Stimulated activated CD8-positive, alpha-beta memory T cell treated with anti-CD3 and anti-CD28 coated beads, Interleukin-15, amount 100 ng/mL, for 4 hours (primary cell): ENCODE data around the gene CCDC178.
"Not testable (repeated sequence)": the region's sequence is repeated elsewhere in the genome, so short reads cannot be mapped to it uniquely, and the experiment has no call there.

ENCODE experiments used
- DNase-seq, 2 donors: peaks; one replicate each; pipeline ENCODE4 v3.0.0-alpha.2; 2020; ENCODE audit warnings: low read depth in 2 of 2

Gene CCDC178

DNA sequence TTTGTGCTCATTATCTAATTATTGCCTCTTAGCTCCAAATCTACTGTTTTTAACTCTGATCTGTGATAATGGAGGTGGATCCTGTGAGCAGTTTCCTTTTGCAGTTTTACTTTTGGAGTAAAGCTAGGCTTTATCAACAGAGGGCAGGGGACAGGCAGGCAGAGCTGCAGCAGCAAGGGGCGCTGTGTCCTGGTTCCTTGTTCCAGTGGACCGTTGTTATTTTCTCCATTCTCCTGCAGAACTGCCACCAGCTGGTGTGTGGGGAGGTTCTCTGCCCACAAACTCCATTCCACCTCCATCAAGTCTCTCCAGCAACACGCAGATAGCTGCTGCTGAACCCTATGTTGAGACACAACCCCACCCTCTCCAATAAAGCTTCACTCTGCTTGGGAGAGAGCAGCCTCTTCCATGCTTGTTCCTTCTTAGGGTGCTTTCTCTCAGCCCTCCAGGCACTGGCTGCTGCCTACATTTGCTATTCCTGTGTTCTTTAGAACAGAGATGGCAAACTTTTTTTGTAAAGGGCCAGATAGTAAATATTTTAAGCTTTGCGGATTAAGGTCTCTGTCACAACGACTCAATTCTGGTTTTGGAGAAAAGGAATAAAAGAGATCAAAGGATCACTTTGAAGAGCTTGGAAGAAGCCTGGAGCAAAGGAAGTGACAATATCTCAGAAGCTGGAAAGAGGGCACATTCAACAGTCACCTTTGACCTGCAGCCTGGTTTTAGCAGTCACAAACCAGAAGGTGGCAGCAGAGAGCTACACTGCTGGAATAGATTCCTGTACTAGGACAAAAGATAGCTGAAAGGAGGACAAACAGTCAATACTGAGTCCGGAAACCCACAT is 208.8 kb downstream of the CCDC178 start:
- DNase-seq = no peak

DNA sequence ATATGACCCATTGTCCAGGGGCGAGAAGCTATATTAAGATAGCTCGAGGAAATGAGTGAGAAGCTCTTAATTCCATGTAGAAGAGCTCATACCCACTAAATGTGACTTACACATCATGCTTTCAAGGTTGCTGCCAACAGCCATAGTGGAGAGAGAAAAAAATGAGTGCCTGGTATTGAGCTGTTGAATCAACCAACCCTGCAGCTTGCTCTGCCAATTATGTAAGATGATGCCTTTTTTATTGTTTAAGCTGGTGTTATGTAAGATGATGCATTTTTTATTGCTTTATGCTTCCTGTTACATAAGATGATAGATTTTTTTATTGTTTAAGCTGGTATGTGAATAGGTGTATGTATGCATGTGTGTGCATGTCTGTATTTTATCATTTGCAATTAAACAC is 228.2 kb downstream of the CCDC178 start:
- DNase-seq = no peak

DNA sequence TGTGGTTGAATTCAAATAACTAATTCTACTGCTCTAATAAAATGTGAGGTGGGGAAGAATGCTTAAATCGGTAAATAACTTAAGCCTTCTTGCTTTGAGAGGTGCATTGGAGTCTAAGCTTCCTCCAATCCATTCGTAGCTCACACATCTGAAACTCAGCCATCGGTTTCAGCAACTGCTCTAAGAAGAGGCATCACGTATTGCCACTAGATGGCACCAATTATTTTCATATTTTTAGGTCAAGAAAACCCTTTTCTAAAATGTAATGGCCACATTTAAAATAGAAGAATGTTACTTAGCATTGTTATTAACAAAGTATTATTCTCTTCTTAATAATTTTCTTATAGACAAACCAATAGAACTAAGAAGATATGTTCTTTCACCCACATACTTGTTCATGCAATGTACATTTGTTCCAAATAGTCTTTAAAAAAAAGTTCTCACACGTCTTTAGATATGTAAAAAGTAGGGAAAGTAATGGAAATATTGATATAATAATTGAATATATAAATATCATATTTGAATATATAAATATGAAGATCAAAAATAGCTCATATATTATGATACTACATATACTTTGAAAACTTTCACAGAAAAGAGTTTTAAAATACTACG is 229.8 kb downstream of the CCDC178 start:
- no peak for DNase-seq

DNA sequence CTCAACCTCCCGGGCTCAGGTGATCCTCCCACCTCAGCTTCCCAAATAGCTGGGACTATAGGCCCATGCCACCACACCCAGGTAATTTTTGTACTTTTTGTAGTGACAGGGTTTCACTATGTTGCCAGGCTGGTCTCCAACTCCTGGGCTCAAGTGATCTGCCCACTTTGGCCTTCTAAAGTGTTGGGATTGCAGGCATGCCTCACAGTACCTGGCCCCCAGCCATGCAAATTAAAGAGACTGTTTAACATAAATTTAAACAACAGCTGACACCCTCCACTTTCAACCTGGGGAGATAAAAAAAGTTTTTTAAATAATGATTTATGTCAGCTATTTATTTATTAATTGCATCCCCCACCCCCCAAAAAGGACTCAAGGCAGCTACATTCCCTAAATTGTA is 234.7 kb downstream of the CCDC178 start:
- DNase-seq = no peak

DNA sequence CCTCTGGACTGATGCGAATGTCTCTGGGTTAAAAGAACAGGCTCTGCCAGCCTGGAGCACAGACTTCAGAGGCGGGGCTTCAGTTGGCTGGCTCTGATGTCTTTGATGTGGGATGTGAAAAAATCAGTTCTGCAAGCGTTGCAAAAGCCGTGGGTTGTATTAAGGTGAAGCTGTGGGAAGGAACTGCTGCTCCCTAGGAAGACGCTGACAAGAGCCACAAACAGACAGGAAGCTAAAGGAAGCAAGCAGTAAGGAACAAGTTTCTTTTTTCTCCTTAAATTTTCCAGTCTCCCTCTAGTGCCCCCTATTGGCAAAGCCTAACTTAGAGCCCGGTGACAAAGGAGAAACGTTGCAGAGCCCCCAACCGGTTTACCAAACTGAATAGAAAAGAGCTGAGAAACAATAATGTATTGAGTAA is 239.0 kb downstream of the CCDC178 start:
- DNase-seq = no peak

DNA sequence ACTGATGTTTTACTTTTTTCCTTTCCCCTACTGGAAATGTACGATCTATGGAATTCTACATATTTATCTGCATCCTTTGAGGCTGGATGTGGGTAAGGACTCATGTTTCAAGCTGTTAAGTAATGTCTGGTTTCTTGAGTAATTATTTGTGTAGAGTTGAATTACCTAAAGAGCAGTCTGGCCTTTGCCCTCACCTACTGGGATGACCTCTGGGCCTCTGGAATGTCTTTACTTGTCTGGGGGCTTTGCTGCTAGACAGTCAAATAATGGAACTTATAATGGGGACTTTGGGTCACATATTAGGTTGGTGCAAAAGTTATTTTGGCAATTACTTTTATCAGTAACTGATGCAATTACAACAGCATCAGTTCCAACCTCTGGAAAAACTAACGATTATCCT is 244.7 kb downstream of the CCDC178 start:
- DNase-seq = no peak

DNA sequence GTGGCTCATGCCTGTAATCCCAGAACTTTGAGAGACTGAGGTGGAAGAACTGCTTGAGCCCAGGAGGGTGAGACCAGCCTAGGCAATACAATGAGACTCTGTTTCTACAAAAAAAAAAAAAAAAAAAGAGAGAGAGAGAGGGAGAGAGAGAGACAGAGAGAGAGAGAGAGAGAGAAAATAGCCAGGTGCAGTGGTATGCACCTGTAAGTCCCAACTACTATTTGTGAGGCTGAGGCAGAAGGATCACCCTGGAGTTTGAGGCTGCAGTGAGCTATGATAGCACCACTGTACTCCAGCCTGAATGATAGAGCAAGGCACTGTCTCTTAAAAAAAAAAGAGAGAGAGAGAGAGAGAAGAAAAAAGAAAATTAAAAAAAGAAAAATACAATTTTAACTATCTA is 245.7 kb downstream of the CCDC178 start:
- DNase-seq = no peak

DNA sequence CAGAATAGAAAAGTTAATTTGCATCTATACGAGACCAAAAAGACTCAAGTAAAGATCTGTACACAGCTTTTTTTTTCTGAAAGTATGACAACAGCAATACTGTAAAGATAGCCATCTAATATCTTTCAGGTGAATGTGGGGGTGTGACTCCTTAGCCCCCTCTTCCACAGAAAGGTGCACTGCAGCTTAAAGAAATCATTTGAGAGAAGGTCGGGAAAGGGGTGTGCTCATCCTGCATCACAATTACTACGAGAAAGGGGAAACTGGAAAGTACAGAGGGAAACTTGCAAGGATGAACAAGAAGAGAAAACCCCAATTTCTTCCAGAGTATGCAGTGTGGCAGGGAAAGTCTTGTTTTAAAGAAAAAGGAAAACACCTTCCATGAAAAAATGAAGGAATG is 255.6 kb downstream of the CCDC178 start:
- no peak for DNase-seq

DNA sequence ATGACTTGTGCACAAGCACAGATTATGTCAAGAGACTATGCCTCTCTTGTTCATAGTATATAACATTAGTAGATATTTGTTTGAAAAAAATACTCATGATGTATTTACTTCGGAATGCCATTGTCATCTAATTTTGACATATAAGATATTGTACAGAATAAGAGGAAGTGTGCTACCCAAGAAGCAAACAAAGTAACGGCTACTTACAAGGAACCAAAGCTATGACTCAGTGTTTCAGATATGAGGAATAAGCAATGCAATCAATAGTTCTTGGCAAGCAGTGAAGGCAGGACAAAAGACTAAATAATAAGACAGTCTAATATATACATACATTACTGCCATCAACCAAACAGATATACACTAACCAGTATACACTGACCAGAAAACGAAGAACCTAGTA is 256.3 kb downstream of the CCDC178 start:
- no peak for DNase-seq

DNA sequence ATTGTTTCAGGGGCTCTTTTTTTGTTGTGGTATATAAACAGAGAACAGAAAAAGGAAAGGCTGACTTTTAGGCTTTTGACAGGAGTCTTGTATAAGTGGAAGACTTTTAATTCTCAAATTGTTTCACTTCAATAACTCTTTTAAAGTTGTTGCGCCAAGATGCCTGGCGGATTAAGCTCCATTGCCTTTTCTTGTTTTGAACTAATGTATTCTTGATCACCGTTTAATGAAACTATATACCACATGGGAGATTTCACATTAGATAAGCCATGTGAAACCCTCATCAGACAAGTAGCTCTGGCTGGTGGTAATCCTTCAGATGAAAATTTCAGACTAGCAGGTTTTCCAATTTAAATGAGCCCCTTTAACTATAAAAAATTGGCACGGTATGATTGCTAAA is 257.4 kb downstream of the CCDC178 start:
- DNase-seq = no peak

DNA sequence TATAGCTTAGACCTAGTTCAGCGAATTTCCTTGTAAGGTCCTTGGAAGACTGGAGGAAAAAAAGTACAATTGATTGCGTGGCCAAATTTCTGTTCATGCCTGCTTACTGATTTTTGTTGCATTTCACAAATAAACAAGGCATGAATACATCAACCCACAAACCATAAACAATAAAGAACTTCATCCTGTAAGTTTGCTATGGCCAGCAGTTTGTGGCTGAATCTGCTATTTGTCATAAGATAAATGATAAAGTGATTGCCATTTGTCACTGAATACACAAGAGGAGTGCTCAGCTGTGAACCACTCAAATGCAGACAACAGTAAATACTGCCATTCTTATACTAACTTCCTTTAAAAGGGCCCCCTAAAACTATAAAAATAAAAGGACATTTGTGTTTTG is 259.5 kb downstream of the CCDC178 start:
- no peak for DNase-seq

DNA sequence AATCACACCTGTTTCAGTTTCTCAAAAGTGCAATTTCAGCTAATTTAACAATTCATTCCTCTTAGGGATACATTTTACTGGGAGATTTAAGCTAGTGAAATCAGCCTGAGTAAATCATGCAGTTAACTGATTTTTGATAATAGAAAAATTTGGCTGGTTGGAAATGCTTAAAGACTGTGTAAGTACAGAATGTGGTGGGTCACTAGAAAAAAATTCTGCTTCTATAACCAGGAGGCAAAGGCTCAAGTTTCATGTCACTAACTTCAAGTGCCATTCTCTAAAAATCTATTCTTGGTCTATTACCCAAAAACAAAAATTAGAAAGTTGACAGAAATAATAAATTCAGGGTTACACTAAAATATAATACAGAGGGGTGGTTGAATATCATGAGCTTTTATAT is 271.3 kb downstream of the CCDC178 start:
- no peak for DNase-seq

DNA sequence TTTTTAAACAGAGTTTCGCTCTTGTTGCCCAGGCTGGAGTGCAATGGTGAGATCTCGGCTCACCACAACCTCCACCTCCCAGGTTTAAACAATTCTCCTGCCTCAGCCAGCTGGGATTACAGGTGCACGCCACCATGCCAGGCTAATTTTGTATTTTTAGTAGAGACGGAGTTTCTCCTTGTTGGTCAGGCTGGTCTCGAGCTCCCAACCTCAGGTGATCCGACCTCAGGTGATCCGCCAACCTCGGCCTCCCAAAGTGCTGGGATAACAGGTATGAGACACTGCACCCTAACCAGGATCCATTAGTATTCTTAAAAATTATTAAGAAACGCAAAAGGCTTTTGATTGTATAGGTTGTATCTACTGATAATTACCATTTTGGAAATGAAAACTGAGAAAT is 276.4 kb downstream of the CCDC178 start:
- DNase-seq = not testable (repeated sequence)

DNA sequence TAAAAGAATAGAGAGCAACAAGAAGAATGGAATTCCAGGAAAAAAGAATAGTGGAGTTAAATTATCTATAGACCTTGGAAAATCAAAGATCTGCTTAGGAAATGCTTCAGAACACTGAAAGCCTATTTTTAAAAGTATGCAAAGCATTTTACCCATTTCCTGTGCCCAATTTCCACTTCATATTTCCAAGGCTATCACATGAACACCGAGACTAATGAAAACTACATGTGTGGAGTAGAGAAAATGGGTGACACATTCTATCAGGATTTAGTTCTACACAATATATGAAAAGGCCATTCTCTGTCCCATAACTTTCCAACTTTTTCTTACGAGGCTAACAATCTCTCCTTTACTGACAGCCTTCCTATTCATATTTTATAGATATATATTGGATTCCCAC is 279.4 kb downstream of the CCDC178 start:
- DNase-seq = no peak

DNA sequence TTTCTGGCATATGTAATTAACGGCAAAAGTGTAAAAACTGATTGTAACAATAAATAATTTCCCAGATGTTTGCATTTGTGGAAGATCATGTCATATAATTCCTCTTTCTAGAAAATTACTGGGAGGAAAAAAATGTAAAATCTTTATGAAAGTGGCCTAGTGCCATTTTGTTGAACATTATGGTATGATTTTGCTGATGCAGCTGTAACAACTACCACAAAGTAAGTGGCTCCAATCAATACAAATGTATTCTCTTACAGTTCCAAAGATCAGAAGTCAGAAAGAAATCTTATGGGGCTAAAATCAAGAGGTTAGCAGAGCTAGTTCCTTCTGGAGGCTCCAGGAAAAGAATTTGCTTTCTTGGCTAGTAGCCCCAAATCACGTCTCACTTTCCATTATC is 281.4 kb downstream of the CCDC178 start:
- no peak for DNase-seq

DNA sequence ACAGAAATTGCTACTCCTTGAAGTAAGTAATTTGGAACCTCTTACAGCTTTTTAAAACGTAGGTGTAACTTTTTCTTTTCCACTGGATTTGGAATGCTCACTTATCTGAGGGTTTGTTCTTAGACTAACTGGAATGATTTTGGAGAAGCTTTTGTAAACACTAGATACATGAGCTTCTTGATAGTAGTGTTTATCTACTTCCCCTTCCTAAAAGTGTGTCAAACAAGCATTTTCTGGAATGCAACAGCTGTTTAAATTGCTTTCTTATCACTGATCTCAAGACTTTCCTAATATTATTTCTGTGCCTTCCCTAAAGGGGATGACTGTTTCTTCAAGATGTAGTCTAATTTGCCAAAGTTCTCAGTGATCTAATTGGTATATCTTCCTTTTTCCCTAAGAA is 282.6 kb downstream of the CCDC178 start:
- no peak for DNase-seq

DNA sequence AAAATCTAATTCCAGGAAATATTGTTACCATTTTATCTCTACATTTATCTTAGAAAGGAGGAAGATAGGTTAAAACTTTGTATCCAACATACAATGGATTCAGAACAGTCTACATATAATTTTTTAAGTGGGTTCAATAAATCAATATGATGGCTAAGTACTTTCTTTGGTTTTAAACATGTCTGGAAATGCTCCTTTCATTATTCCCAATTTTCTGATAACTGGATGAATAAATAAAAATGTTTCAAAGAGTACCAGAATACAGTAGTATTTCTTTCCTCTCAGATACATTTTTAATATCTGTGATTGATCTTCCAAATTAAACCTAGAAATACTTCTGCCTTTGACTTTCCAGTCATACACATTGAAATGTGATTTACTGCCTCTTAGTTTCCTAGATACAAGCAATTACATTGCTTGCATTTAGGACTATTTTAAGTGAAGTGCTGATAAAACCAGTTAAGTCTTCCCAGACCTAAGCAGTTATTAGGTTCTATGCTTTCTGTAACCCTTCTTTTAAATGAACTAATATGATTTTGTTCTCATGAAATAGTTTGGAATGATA is 283.5 kb downstream of the CCDC178 start:
- no peak for DNase-seq

DNA sequence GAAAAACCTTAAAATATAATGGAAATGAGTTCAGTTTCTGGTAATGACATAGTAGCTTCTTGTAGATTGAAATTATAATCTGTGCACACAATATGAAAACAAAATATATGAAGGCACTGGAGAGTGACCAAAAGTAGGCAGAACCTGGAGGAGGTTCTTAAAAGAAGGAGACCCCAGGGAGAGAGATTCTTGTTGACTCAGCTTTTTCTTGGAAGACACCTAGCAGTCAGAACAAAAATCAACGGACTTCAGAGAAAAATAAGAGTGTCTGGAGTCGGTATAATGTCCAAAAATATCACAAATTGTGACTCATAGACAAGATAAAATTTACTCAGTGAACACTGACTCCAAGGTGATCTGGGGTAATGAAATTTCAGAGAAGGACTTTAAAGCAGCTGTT is 286.5 kb downstream of the CCDC178 start:
- no peak for DNase-seq

DNA sequence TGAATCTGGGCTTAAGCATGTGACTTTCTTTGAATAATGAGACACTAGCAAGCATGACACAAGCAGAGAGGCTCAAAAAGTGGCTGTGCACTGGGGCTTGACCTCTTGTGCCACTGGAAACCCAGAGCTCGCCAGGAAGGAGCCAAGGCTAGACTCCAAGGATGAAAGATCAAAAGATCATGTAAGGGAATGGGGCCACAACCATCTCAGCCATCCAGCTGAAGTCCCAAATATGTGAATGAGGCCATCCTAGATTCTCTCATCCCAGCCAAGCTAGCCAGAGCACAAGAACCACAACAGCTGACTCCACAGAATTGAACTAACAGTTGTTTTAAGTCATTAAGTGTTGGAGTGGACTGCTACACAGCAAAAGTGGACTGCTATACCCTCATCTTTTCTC is 288.1 kb downstream of the CCDC178 start:
- no peak for DNase-seq

DNA sequence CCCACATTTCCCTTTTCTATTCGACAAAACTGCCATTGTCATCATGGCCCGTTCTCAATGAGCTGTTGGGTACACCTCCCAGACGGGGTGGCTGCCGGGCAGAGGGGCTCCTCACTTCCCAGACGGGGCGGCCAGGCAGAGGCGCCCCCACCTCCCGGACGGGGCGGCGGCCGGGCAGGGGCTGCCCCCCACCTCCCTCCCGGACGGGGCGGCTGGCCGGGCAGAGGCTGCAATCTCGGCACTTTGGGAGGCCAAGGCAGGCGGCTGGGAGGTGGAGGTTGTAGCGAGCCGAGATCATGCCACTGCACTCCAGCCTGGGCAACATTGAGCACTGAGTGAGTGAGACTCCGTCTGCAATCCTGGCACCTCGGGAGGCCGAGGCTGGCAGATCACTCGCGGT is 292.7 kb downstream of the CCDC178 start:
- DNase-seq = not testable (repeated sequence)

DNA sequence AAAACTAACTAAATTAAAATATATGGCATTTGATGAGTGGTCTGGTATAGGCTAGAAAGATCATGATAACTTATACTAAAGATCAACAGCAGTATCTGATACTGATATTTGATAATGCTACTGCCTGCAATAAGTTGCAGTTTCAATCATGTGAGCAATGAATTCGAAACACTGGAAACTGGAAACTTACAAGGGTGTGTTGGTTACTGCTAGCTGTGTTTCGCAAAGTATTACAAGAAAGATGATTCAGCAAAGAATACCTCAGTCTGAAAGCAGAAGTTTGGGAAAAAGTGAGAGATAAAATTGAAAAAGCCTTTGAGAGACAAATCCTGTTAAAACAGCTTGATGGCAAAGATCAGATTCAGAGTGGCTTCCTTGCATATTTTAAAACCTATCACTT is 294.5 kb downstream of the CCDC178 start:
- DNase-seq = no peak

DNA sequence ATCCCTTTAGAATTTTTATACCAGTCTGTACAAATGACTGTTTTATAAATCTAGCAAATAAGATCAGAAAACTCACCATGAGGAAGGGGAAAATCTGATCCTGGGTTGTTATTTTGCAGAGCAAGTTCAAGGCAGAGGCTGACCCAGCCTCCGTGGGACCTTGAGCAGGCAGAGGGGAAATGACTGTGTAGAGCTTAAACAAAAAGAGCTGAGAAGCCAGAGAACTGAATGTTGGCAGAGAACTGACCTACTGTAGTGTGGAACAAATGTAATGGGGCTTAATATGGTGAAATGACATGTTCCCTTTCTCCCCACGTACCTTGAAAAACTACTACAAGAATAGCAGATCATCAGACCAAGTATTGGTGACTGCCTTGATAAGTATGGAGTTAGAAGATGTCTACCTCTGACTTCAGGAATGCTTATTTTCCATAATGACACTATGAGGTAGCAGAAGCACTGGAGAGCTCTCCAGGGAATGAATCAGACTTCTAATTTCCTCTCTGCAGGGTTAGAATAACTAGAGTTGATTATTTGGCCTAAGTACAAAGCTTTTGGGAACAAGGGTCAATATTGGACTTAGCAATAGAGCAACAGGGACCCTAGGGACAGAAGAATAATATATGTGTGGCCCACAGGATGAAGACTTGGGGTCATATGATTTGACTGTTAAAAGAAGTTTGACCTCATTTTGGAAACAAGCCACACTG is 304.4 kb downstream of the CCDC178 start:
- no peak for DNase-seq

DNA sequence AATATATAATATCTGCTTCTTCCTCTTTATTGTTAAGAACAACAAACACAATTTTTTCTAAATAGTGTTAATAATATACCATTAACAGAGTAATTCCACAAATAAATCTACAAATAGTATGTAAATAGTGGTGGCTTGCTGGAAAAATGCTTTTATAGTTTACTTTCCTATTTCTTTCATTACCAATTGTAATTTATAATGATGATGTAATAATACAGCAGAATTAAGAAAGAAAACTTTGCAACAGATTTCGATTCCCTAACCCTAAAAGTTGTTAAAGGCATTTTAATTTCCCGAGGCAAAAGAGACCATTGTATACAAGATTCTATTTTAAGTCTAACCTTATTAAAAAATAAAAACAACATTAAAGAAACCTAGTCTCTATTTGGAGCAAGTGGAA is 307.9 kb downstream of the CCDC178 start:
- DNase-seq = no peak
